Breast epithelium (tissue), 4 donors: ENCODE measurements around the gene PGGT1B. TPM values are rescaled to one million over a fixed set of nuclear protein-coding genes. Genes with fewer than 3 reads are reported as not detected.

Source experiments
- DNase-seq, 2 donors: peaks; one replicate each; pipeline ENCODE4 v3.0.0-alpha.2; 2019; ENCODE audit warnings: low spot score in 2 of 2
- H3K27ac ChIP-seq, 2 donors: fragments of 200-600 bp; sonication (generic) in 1 of 2; one replicate each; pipeline ENCODE4 v1.5.1; 2016 to 2019; ENCODE audit warnings: mild to moderate bottlenecking in 1 of 2
- H3K27me3 ChIP-seq, 2 donors: fragments of 200-600 bp; sonication (generic) in 1 of 2; one replicate each; pipeline versions ENCODE4 v1.5.1 to v1.6.0; 2017 to 2019; ENCODE audit warnings: control low read depth in 1 of 2, mild to moderate bottlenecking in 1 of 2
- H3K36me3 ChIP-seq: fragments of 200-600 bp; one replicate; pipeline ENCODE4 v1.5.1; 2019
- H3K4me1 ChIP-seq, 2 donors: fragments of 200-600 bp; sonication (generic); one replicate each; pipeline ENCODE4 v1.5.1; 2016 to 2019; ENCODE audit warnings: control low read depth in 1 of 2
- H3K4me3 ChIP-seq, 3 donors: fragments of 200-600 bp; sonication (generic); 1 replicate in 2 of 3; 2 replicates in 1 of 3; pipeline ENCODE4 v1.5.1; 2016 to 2019; ENCODE audit warnings: mild to moderate bottlenecking in 3 of 3, moderate library complexity in 2 of 3
- H3K9me3 ChIP-seq, 2 donors: fragments of 200-600 bp; sonication (generic) in 1 of 2; one replicate each; pipeline ENCODE4 v1.5.1; 2016 to 2019; ENCODE audit warnings: control low read depth in 1 of 2
- CTCF ChIP-seq, 3 donors: fragments of 450-650 bp; IDR thresholded peaks; one replicate each; pipeline ENCODE4 v1.5.1; 2016 to 2017; ENCODE audit warnings: antibody characterized with exemption in 3 of 3, mild to moderate bottlenecking in 3 of 3, moderate library complexity in 3 of 3
- POLR2A ChIP-seq: fragments of 450-650 bp; IDR thresholded peaks from one replicate; pipeline ENCODE4 v1.6.1; 2016; ENCODE audit warnings: antibody characterized with exemption, mild to moderate bottlenecking, moderate library complexity
- POLR2AphosphoS5 ChIP-seq, 3 donors: sonication (generic); formaldehyde crosslinking; IDR thresholded peaks; one replicate each; pipeline ENCODE4 v1.6.1; 2017; ENCODE audit warnings: antibody characterized with exemption in 3 of 3
- intact Hi-C: fragments of 100-400 bp; cut with DNase I; formaldehyde crosslinking; loops from one replicate; pipeline ENCODE4 v1.15.1; 2023; ENCODE audit warnings: low total_unique reads
- total RNA-seq, 3 donors: library from RNA; depleted of rRNA; stranded (reverse); fragments of >200 nt; gene quantifications; one replicate each; pipeline ENCODE4 v1.1.0, GENCODE V29; 2016

Gene PGGT1B
- total RNA-seq, 3 donors from 2014 or later: 12.6 to 15.7 (median 15.7) TPM

GRCh38 chr5:115227281-115227680, 35.4 kb downstream of the PGGT1B start:
- H3K27me3 ChIP-seq: no peaks in the 10 kb centered on the region
- H3K27ac ChIP-seq: no peak overlapping the region
- TF ChIP-seq CTCF (IDR thresholded peaks at IDR 0.05): no peak
- no peak for TF ChIP-seq POLR2A
- no peak for TF ChIP-seq POLR2AphosphoS5 (IDR thresholded peaks at IDR 0.05)
- H3K9me3 ChIP-seq: no peaks in the 10 kb centered on the region
- H3K4me3 ChIP-seq: no peak overlapping the region
- no peaks in the 10 kb centered on the region for H3K4me1 ChIP-seq
- intact Hi-C loops: no loop called here
- no peak for DNase-seq
- no peaks in the 10 kb centered on the region for H3K36me3 ChIP-seq

GRCh38 chr5:115214541-115214940, 48.1 kb downstream of the PGGT1B start:
- no peak for DNase-seq
- H3K27me3 ChIP-seq: no peaks in the 10 kb centered on the region
- H3K4me3 ChIP-seq: no peak overlapping the region
- H3K9me3 ChIP-seq: no peaks in the 10 kb centered on the region
- no peaks in the 10 kb centered on the region for H3K36me3 ChIP-seq
- TF ChIP-seq POLR2AphosphoS5 (IDR thresholded peaks at IDR 0.05) (no peak), CTCF (IDR thresholded peaks at IDR 0.05) (no peak), POLR2A (no peak)
- H3K4me1 ChIP-seq: no peaks in the 10 kb centered on the region
- H3K27ac ChIP-seq: no peak overlapping the region
- intact Hi-C loops: no loop called here

DNA sequence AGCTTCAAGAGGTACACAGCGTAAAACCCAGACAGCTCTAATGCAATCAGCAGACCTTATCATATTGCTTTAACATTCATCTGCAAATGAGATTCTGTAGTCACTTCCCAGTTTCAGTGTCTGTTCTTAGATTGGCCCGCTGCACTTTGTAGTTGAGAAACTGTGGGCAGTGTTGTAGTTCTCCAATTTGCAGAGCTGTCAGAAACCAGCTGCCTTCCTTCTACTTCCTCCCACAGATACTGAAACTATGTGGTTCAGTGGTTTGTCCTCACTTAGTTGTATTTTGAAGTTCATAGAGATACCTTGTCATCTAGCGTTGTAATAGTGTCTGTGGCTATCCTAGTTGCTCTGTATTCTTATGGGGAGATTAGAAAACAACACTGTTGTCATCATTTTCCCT, 53.4 kb downstream of the PGGT1B start:
- Histone ChIP-seq H3K4me3 (no peak overlapping the region), H3K27ac (no peak overlapping the region), H3K9me3 (no peaks in the 10 kb centered on the region), H3K4me1 (no peaks in the 10 kb centered on the region), H3K36me3 (no peaks in the 10 kb centered on the region), H3K27me3 (no peaks in the 10 kb centered on the region)
- DNase-seq: no peak
- TF ChIP-seq POLR2AphosphoS5 (IDR thresholded peaks at IDR 0.05) (no peak), POLR2A (no peak), CTCF (IDR thresholded peaks at IDR 0.05) (no peak)
- intact Hi-C loops: no loop called here

GRCh38 chr5:115202952-115203351, 59.7 kb downstream of the PGGT1B start:
- Histone ChIP-seq H3K27me3 (no peaks in the 10 kb centered on the region), H3K27ac (no peak overlapping the region), H3K36me3 (no peaks in the 10 kb centered on the region), H3K9me3 (no peaks in the 10 kb centered on the region), H3K4me3 (no peak overlapping the region), H3K4me1 (no peaks in the 10 kb centered on the region)
- intact Hi-C loops: no loop called here
- DNase-seq: no peak
- no peak for TF ChIP-seq CTCF (IDR thresholded peaks at IDR 0.05)

- Histone ChIP-seq H3K9me3 (no peaks in the 10 kb centered on the region), H3K36me3 (no peaks in the 10 kb centered on the region), H3K4me3 (no peak overlapping the region), H3K27me3 (no peaks in the 10 kb centered on the region), H3K4me1 (no peaks in the 10 kb centered on the region), H3K27ac (no peak overlapping the region)
- intact Hi-C loops: no loop called here
- TF ChIP-seq CTCF (IDR thresholded peaks at IDR 0.05) (no peak), POLR2A (no peak), POLR2AphosphoS5 (IDR thresholded peaks at IDR 0.05) (no peak)
- DNase-seq: no peak
These were observed 66.5 kb downstream of the PGGT1B start for GRCh38 chr5:115196161-115196560.
